Liver (tissue), 9 donors: ENCODE data around the gene MRC1. TPM values are rescaled to one million over a fixed set of nuclear protein-coding genes. Genes with fewer than 3 reads are reported as not detected.

Source experiments
- DNase-seq: peaks from one replicate; pipeline ENCODE4 v3.0.0-alpha.2; 2017; ENCODE audit warnings: low spot score
- H3K27ac ChIP-seq, 2 donors: one replicate each; pipeline ENCODE4 v1.7.0; 2013; ENCODE audit warnings: inconsistent platforms in 2 of 2, low read length in 2 of 2, control low read depth in 1 of 2, low read depth in 1 of 2, mild to moderate bottlenecking in 1 of 2
- H3K27me3 ChIP-seq, 4 donors: one replicate each; pipeline versions ENCODE4 v1.6.1 to v1.7.0; 2013; ENCODE audit warnings: low read length in 3 of 4, inconsistent platforms in 1 of 4, mild to moderate bottlenecking in 1 of 4, moderate library complexity in 1 of 4; ENCODE audit not compliant: control insufficient read depth in 4 of 4, insufficient read depth in 4 of 4
- H3K36me3 ChIP-seq, 4 donors: one replicate each; pipeline versions ENCODE4 v1.6.1 to v1.7.0; 2013; ENCODE audit warnings: low read length in 3 of 4, mild to moderate bottlenecking in 3 of 4, low read depth in 1 of 4, moderate library complexity in 1 of 4; ENCODE audit not compliant: control insufficient read depth in 4 of 4, insufficient read depth in 3 of 4
- H3K4me1 ChIP-seq, 4 donors: one replicate each; pipeline versions ENCODE4 v1.6.1 to v1.7.0; 2013; ENCODE audit warnings: low read length in 3 of 4, mild to moderate bottlenecking in 3 of 4, moderate library complexity in 1 of 4; ENCODE audit not compliant: control insufficient read depth in 4 of 4, insufficient read depth in 4 of 4
- H3K4me3 ChIP-seq, 3 donors: one replicate each; pipeline versions ENCODE4 v1.6.1 to v1.7.0; 2013; ENCODE audit warnings: low read length in 3 of 3, control low read depth in 1 of 3, low read depth in 1 of 3, mild to moderate bottlenecking in 1 of 3
- H3K9ac ChIP-seq, 2 donors: one replicate each; pipeline ENCODE4 v1.7.0; 2013; ENCODE audit warnings: low read length in 2 of 2, mild to moderate bottlenecking in 2 of 2, moderate library complexity in 2 of 2, control low read depth in 1 of 2, low read depth in 1 of 2
- H3K9me3 ChIP-seq, 4 donors: one replicate each; pipeline versions ENCODE4 v1.6.1 to v1.7.0; 2013; ENCODE audit warnings: low read length in 3 of 4; ENCODE audit not compliant: control insufficient read depth in 4 of 4
- ATF3 ChIP-seq: IDR thresholded peaks from 2 replicates; pipeline ENCODE4 v1.6.1; 2016; ENCODE audit warnings: antibody characterized with exemption
- EGR1 ChIP-seq, 2 donors: IDR thresholded peaks; 2 replicates each; pipeline ENCODE4 v1.6.1; 2016 to 2018; ENCODE audit warnings: antibody characterized with exemption in 2 of 2, low read depth in 2 of 2
- FOXA1 ChIP-seq: IDR thresholded peaks from 2 replicates; pipeline ENCODE4 v1.6.1; 2016; ENCODE audit warnings: antibody characterized with exemption
- FOXA2 ChIP-seq: IDR thresholded peaks from 2 replicates; pipeline ENCODE4 v1.6.1; 2016; ENCODE audit warnings: antibody characterized with exemption
- GABPA ChIP-seq, 2 donors: IDR thresholded peaks in 1 of 2; conservative IDR thresholded peaks in 1 of 2; 2 replicates each; pipeline ENCODE4 v1.6.1; 2016; ENCODE audit warnings: antibody characterized with exemption in 2 of 2, mild to moderate bottlenecking in 1 of 2, moderate library complexity in 1 of 2
- HNF4A ChIP-seq, 2 donors: conservative IDR thresholded peaks; 2 replicates each; pipeline ENCODE4 v1.6.1; 2016; ENCODE audit warnings: antibody characterized with exemption in 2 of 2, mild to moderate bottlenecking in 2 of 2
- HNF4G ChIP-seq: IDR thresholded peaks from 2 replicates; pipeline ENCODE4 v1.6.1; 2016; ENCODE audit warnings: antibody characterized with exemption
- JUND ChIP-seq, 2 donors: IDR thresholded peaks; 2 replicates each; pipeline ENCODE4 v1.6.1; 2016; ENCODE audit warnings: antibody characterized with exemption in 2 of 2
- NR2F2 ChIP-seq: IDR thresholded peaks from 2 replicates; pipeline ENCODE4 v1.6.1; 2016; ENCODE audit warnings: antibody characterized with exemption
- RAD21 ChIP-seq, 2 donors: IDR thresholded peaks; 2 replicates each; pipeline ENCODE4 v1.6.1; 2016; ENCODE audit warnings: antibody characterized with exemption in 2 of 2, mild to moderate bottlenecking in 2 of 2
- REST ChIP-seq: IDR thresholded peaks from 2 replicates; pipeline ENCODE4 v1.6.1; 2016; ENCODE audit warnings: antibody characterized with exemption, mild to moderate bottlenecking
- RXRA ChIP-seq, 2 donors: IDR thresholded peaks; 2 replicates each; pipeline ENCODE4 v1.6.1; 2017 to 2018; ENCODE audit warnings: antibody characterized with exemption in 2 of 2, mild to moderate bottlenecking in 1 of 2
- SP1 ChIP-seq: IDR thresholded peaks from 2 replicates; pipeline ENCODE4 v1.6.1; 2018; ENCODE audit warnings: antibody characterized with exemption, mild to moderate bottlenecking
- TAF1 ChIP-seq: conservative IDR thresholded peaks from 2 replicates; pipeline ENCODE4 v1.6.1; 2016; ENCODE audit warnings: antibody characterized with exemption, mild to moderate bottlenecking
- YY1 ChIP-seq: IDR thresholded peaks from 2 replicates; pipeline ENCODE4 v1.6.1; 2016; ENCODE audit warnings: antibody characterized with exemption, mild to moderate bottlenecking
- ZBTB33 ChIP-seq: IDR thresholded peaks from 2 replicates; pipeline ENCODE4 v1.6.1; 2016; ENCODE audit warnings: antibody characterized with exemption
- WGBS: extraction: QIAGEN DNeasy Blood & Tissue Kit; methylation state at CpG from one replicate; pipeline ENCODE4 v1.1.7; 2013; 5-methylcytosine and 5-hydroxymethylcytosine counted together
- polyA plus RNA-seq, 2 donors: library from polyadenylated mRNA; stranded (reverse) in 1 of 2; unstranded in 1 of 2; fragments of 200-250 nt in 1 of 2; fragments of >200 nt in 1 of 2; fragmentation: Nextera tagmentation in 1 of 2; extraction: Ambion mirVana in 1 of 2; gene quantifications; one replicate each; pipeline versions ENCODE4 v1.2.1 to v1.2.3, GENCODE V29; 2013 to 2015
- total RNA-seq, 2 donors: library from RNA; depleted of rRNA; stranded (reverse); fragments of >200 nt; gene quantifications; one replicate each; pipeline ENCODE4 v1.2.3, GENCODE V29; 2014
- TF ChIP-seq, protein P1 (sequence below): IDR thresholded peaks from 2 replicates; pipeline ENCODE4 v1.6.1; 2016; ENCODE audit warnings: antibody characterized with exemption
- TF ChIP-seq, protein P2 (sequence below): fragments of 150-350 bp; IDR thresholded peaks from 2 replicates; pipeline ENCODE4 v1.5.1; 2017; ENCODE audit warnings: improper control_type of control experiment, low read depth, low read length; ENCODE audit not compliant: missing input control
- donor health status: healthy.
- donor health status: healthy.
- donor health status: healthy.
- donor health status: healthy.
- donor health status: healthy.

The MRC1 gene
- total and polyA plus RNA-seq, 4 donors, result 9.2 to 47.0 (median 34.1) TPM

GRCh38 chr10:17842641-17843040, 33.5 kb downstream of the MRC1 start:
- 70% methylated on average over 5 of the region's 5 CpGs for WGBS
- DNase-seq, result no peak

More at GRCh38 chr10:17842641-17843040, 33.5 kb downstream of the MRC1 start:
- no peaks in the 10 kb centered on the region for H3K27me3 ChIP-seq
- H3K9ac ChIP-seq, result no peak overlapping the region
- TF ChIP-seq FOXA2, result no peak
- TF ChIP-seq, protein P1, sequence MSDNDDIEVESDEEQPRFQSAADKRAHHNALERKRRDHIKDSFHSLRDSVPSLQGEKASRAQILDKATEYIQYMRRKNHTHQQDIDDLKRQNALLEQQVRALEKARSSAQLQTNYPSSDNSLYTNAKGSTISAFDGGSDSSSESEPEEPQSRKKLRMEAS, result no peak
- TF ChIP-seq HNF4G, result no peak
- TF ChIP-seq RXRA (IDR thresholded peaks at IDR 0.05), result no peak
- TF ChIP-seq GABPA (IDR thresholded peaks at IDR 0.05 in 1 of 2, conservative IDR thresholded peaks at IDR 0.05 in 1 of 2), result no peak
- TF ChIP-seq REST, result no peak
- no peak for TF ChIP-seq TAF1
- no peak for TF ChIP-seq SP1
- no peak for TF ChIP-seq ATF3
- TF ChIP-seq ZBTB33, result no peak
- TF ChIP-seq, protein P2, sequence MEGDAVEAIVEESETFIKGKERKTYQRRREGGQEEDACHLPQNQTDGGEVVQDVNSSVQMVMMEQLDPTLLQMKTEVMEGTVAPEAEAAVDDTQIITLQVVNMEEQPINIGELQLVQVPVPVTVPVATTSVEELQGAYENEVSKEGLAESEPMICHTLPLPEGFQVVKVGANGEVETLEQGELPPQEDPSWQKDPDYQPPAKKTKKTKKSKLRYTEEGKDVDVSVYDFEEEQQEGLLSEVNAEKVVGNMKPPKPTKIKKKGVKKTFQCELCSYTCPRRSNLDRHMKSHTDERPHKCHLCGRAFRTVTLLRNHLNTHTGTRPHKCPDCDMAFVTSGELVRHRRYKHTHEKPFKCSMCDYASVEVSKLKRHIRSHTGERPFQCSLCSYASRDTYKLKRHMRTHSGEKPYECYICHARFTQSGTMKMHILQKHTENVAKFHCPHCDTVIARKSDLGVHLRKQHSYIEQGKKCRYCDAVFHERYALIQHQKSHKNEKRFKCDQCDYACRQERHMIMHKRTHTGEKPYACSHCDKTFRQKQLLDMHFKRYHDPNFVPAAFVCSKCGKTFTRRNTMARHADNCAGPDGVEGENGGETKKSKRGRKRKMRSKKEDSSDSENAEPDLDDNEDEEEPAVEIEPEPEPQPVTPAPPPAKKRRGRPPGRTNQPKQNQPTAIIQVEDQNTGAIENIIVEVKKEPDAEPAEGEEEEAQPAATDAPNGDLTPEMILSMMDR, result no peak
- no peak for TF ChIP-seq HNF4A (conservative IDR thresholded peaks at IDR 0.05)
- no peak for TF ChIP-seq EGR1 (IDR thresholded peaks at IDR 0.05; ENCODE audit: low read depth in 2 of 2)
- TF ChIP-seq YY1, result no peak
- TF ChIP-seq JUND (IDR thresholded peaks at IDR 0.05), result no peak
- no peak for TF ChIP-seq FOXA1
- no peak for TF ChIP-seq NR2F2
- no peak for TF ChIP-seq RAD21 (IDR thresholded peaks at IDR 0.05)
- H3K4me1 ChIP-seq, result no peaks in the 10 kb centered on the region
- H3K4me3 ChIP-seq, result no peak overlapping the region
- H3K27ac ChIP-seq, result no peak overlapping the region
- H3K9me3 ChIP-seq, result no peaks in the 10 kb centered on the region
- H3K36me3 ChIP-seq, result no peaks in the 10 kb centered on the region
